22Rv1 (cell line): ENCODE measurements around the gene PXDN.

Source experiments
- CTCF ChIP-seq: fragments of 450-650 bp; IDR thresholded peaks from 2 replicates; pipeline ENCODE4 v1.5.1; 2017; ENCODE audit warnings: mild to moderate bottlenecking
- ZFX ChIP-seq: fragments of 450-650 bp; IDR thresholded peaks from 2 replicates; pipeline ENCODE4 v1.6.1; 2017; ENCODE audit warnings: antibody characterized with exemption, borderline replicate concordance

- TF ChIP-seq CTCF (no peak), ZFX (no peak)
Measured at GRCh38 chr2:1655461-1655860, 88.9 kb downstream of the PXDN start.
